HG03159 (cell line): ENCODE results near the gene PCDHGA2.
"Not testable (repeated sequence)": the region's sequence is repeated elsewhere in the genome, so short reads cannot be mapped to it uniquely, and the experiment has no call there.

Experiments used
- ATAC-seq: cut with Tn5 transposase; IDR thresholded peaks from one replicate; pipeline ENCODE4 v1.9.1; 2021; ENCODE audit warnings: mild to moderate bottlenecking, moderate library complexity; ENCODE audit not compliant: unreplicated experiment

PCDHGA2 gene

DNA sequence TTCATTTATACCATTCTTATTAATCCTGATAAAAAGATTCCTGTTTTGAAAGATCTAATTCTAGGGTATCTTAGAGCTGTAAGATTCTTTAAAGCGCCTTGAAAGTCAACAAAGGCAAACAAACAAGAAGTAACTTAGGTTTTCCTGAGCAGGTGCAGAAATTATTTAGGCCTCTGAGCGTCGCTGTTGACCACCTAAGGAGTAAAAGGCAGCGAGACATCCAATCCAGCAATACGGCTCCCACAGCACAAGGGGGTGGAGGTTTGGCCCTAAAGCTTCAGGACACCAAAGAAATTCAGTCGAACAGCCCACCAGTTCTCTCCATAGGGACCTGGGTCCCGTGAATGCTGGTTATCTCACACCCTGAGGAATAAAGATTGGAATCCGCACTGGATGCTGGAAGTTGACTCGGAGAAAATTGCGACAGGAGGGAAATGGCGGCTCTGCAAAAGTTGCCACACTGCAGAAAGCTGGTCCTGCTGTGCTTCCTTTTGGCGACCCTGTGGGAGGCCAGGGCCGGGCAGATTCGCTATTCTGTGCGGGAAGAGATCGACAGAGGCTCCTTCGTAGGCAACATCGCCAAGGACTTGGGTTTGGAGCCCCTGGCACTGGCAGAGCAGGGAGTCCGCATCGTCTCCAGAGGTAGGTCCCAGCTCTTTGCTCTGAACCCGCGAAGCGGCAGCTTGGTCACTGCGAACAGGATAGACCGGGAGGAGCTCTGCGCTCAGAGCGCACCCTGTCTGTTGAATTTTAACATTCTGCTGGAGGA is at the start of gene PCDHGA2:
PCDHGA2 (plus strand) TSS at position 223 of the 769 bp plus-strand sequence.
- ATAC-seq, result no peak

DNA sequence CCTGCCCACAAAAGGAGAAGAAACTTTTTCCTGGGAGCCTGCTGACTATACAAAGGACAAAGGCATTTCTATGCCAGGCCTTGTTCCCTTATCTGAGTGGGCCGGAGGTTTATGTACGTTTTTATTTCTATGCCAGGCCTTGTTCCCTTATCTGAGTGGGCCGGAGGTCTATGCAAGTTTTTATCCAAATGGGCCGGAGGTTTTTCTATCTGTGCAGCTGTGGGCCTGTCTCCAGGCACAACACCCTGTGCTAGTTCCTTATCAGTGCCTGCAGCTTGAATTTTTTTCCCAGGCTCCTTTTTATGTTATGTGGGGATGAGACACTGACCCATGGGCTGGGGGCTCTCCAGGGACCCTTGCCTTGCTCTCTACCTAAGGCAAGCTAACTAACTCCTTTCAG is 40.2 kb upstream of the PCDHGA2 start:
- no peak for ATAC-seq

DNA sequence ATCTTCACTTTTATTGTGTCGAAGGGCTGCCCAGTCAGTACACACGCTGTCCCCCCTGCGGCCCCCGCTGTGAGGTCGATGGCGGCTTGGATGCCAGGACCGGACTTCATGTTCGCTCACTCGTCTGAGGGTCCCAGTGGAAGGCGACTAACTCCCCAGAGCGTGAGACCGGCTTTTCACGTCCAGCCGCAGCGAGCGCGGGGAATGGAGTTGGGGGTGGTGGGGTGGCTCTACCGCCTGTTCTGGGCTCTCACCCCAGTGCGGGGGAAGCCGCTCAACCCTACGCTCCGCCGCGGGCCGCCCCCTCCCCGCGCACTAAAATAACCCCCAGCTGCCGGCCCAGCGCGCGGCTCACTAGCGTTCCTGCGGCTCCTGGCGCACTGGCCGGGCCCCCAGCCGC is 34.8 kb upstream of the PCDHGA2 start, which contains the start of gene SLC25A2:
SLC25A2 (minus strand) TSS at position 294 of the 400 bp plus-strand sequence; CDS start at position 110, 184 bp downstream.
- no peak for ATAC-seq

DNA sequence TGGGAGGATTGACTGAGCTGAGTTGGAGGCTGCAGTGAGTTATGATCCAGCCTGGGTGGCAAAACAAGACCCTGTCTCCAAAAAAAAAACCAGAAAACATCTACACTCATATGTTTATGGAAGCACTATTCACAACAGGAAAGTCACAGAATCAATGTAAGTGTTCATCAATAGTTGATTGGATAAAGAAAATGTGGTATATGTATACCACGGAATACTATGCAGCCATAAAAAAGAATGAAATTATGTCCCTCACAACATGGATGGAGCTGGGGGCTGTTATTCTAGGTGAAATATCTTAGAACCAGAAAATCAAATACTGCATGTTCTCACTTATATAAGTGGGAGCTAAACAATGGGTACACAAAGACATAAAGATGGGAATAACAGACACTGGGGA is 31.9 kb upstream of the PCDHGA2 start:
- ATAC-seq, result no peak

DNA sequence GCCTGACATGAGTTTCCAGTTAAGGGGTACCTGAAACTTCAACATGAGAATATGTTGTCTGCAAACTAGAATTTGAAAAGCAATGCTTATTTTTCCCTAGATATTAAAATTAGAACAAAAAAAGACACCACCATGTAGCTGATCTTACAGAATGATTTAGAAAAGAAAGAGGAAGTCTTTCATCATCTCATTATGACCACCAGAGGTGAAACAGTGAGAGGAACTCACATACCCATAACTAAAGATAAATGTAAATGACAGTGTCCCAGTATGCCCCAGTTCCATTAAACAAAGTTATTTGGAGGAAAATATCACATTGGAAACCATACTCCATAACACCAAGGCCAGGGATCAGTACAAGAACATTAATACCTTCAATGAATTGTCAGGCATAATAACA is 24.8 kb upstream of the PCDHGA2 start:
- ATAC-seq, result no peak

DNA sequence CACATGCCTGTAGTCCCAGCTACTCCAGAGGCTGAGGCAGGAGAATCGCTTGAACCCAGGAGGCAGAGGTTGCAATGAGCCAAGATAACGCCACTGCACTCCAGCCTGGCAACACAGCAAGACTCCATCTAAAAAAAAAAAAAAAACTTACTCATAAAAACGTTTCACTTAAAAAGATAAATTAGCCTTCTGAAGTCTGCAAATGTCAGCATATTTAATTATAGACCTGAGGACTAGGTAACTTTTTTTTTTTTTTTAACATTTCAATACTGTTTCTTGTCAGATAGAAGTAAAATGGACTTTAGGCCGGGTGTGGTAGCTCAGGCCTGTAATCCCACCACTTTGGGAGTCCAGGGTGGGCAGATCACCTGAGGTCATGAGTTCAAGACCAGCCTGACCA is 21.6 kb upstream of the PCDHGA2 start:
- not testable (repeated sequence) for ATAC-seq

DNA sequence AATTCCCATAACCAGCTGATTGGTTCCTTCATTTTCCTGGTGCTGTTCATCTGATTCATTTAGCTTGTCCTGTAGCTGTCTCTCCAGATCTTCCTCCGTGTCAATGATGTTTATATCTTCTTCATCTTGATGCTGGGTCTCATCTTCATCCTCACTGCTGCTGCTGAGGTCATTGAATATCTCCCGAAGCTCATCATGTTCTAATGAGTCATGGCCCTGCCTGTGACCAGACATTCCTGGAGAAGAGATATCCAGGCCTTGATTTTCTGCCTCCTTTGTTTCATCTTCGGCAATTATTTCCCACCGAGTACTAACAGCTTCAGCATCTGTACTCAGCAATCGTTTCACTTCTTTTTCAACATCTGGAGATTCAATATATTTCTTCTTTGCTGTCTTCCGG is 19.4 kb upstream of the PCDHGA2 start:
- no peak for ATAC-seq

DNA sequence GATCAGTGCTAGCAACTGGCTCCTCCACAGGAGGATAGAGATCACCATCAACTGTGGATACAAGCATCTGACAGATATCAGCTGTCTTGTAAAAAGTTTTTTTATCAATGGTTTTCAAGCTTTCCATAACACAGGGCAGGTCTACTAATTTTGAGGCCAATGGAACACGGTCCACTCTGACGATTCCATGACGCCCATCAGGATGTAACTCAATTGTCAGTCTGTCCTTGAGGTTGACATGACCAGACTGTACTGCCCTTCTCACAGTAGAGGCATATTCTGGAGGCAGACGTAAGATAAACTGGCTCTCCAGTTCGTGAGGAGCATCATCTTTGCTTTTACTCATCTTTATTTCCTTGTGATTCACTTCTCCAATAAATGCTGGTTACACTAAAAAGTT is 18.9 kb upstream of the PCDHGA2 start:
- ATAC-seq, result no peak

DNA sequence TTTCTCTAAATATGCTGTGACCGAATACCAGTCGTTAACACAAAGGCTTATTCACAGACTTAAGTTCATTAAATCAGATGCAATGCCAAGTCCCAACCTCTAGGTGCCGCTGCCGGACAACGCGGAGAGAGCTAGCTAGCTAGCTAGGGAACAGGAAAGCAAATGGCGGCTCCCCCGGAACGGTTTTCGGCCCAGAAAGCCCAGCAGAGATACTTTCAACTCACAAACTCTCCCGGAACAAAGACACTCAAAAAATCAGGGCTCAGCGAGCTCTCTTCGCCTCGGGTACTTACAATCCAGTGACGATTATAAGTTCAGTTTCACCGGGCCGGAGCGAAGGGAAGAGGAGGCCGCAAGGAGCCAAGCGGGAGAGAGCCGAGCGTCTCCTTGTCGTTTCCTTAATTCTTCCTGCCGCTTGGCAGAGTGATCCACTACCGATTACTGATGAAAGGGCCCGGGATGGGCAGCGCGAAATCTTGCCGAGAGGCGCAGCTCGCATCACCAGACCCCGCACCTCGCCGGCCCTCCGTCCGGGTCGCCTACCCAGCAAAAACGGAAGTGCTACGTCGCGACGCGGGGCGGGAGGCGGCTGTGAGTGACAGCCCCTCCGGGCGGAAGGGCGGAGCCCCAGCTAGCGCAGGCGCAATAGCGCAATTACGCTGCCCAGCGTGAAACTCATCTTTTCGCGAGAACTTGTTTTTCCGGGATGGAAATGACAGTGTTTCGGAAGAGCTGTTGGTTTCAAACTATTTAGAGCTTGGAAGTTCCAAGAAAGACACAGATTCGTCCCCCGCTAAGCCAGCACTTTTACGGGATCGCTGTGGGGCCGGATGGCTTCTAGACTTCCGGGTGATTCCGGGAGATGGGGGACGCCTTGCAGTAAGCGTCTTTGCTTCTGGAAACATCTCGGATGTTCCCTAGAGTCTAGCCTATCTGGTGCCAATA is 18.1 kb upstream of the PCDHGA2 start, which contains the start of gene TAF7:
TAF7 (minus strand) TSS at position 560 of the 945 bp plus-strand sequence. CDS start 740 bp downstream, outside the sequence.
- peak; percentile 91 for ATAC-seq

DNA sequence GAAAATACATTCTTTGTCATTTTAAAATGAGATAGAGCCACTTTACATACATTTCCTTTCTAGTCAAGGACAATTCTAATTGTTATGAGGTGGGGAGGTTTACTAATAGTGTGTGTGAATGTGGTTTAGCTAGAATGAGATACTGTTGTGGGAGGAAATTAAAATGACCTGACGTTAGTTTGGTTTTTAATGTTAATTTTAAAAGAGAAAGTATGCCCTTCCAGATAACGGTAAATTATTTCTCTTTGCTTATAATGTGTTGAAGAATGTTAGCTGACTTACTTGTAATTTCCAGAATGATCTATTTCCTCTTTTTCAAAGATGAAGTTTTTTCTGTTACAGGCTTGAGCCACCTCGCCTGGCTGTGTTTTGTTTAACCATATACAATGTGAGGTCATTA is 16.3 kb upstream of the PCDHGA2 start:
- no peak for ATAC-seq

DNA sequence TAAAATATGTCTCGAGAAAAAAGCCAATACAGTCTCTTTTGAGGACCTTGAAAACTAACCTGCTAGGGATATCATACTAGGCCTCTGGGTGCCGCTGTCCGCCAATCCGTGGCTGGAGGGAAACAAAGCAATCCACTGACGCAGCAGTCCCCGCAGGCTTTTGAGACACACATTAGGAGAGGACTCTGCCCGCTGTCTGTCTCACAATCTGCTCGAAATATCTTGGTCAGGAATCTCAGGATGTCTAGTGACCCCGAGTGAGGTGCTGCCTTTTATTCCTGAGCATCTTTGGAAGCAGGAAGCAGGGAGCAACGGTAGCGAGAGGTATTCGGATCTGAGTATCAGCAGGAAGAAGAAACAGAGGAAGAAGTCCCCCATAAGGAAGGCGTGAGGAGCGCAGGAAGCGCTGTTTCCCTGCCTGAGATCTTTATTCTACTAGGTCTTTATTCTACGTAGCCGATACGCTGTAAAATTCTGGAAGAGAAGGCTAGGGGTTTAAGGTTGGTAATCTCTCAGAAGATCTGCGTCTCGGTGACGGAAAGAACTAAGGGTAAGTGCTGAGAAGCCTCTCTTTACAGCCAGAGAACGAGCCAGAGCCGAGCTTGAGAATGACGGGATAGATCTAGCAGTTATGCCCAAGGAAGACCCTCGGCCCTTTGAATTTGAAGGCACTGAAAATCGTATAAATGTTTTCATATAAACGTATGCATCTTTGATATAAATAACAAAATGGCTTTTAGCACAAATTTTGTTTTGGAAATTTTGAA is 12.3 kb upstream of the PCDHGA2 start:
- peak; percentile 62 for ATAC-seq

DNA sequence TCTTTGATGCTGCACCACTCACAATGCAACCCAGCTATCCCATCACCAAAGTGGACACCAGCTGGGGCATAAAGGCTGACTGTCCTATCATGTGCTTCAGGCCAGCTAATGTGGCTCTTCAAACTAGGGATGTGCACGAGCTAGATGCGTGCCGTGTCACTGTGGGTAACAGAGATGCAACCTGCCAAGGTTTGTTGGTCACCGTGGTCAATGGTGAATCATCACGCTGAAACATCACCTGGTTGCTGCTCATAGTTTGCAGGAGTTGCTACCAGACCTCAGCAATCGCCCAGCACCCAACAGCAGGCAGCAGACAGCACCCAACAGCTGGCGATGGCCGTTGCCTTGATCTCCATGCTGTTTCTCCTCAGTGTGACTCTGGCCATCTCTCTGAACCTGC is 10.3 kb upstream of the PCDHGA2 start:
- no peak for ATAC-seq

DNA sequence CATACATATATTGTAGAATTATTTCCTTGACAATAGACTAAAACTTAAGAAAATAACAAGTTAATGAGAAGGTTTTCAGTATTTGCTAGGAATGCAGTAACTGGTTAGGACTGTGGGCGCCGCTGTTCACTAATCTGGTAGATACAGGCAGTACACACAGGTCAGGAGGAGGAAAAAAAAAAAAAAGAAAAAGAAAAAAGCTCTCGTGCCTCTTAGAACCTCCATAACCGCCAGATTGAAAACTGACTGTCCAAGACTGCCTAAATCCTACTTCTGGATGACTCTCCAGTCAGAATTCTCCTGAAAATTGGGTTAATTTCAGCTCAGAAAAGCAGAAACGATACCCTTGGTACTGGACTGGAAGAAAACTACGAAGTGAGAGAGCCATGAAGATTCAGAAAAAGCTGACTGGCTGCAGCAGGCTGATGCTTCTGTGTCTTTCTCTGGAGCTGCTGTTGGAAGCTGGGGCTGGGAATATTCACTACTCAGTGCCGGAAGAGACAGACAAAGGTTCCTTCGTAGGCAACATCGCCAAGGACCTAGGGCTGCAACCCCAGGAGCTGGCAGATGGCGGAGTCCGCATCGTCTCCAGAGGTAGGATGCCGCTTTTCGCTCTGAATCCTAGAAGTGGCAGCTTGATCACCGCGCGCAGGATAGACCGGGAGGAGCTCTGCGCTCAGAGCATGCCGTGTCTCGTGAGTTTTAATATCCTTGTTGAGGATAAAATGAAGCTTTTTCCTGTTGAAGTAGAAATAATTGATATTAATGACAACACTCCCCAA is 8.1 kb upstream of the PCDHGA2 start, which contains the start of gene PCDHGA1:
PCDHGA1 (plus strand) TSS at position 216 of the 782 bp plus-strand sequence.
- ATAC-seq, result peak; percentile 56

DNA sequence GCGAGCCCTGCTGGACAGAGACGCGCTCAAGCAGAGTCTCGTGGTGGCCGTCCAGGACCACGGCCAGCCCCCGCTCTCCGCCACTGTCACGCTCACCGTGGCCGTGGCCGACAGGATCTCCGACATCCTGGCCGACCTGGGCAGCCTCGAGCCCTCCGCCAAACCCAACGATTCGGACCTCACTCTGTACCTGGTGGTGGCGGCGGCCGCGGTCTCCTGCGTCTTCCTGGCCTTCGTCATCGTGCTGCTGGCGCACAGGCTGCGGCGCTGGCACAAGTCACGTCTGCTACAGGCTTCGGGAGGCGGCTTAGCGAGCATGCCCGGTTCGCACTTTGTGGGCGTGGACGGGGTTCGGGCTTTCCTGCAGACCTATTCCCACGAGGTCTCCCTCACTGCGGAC is 6.0 kb upstream of the PCDHGA2 start:
- not testable (repeated sequence) for ATAC-seq

DNA sequence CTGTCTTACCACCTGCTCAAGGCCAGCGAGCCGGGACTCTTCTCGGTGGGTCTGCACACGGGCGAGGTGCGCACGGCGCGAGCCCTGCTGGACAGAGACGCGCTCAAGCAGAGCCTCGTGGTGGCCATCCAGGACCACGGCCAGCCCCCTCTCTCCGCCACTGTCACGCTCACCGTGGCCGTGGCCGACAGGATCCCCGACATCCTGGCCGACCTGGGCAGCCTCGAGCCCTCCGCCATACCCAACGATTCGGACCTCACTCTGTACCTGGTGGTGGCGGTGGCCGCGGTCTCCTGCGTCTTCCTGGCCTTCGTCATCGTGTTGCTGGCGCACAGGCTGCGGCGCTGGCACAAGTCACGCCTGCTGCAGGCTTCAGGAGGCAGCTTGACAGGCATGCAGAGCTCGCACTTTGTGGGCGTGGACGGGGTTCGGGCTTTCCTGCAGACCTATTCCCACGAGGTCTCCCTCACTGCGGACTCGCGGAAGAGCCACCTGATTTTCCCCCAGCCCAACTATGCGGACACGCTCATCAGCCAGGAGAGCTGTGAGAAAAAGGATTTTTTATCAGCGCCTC is 2.3 kb downstream of the PCDHGA2 start:
- ATAC-seq, result not testable (repeated sequence)

DNA sequence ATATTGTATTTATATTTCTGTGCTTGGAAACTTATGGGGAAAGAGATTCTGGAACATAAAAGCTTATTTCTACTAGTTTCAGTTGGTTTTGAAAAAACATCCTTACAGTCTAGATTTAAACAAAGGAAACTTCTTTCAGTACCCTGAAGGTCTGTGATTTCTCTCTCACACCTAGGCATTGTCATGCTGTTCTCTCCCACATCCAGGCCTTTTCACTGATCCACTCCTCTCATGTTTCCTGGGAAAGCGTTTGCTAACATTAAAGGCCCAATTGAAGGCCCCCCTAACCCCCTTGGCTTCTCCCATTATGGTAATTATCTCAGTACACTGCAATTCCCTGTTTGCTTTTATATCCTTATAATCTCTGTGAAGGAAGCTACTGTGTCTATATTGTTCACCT is 4.2 kb downstream of the PCDHGA2 start:
- ATAC-seq, result no peak

DNA sequence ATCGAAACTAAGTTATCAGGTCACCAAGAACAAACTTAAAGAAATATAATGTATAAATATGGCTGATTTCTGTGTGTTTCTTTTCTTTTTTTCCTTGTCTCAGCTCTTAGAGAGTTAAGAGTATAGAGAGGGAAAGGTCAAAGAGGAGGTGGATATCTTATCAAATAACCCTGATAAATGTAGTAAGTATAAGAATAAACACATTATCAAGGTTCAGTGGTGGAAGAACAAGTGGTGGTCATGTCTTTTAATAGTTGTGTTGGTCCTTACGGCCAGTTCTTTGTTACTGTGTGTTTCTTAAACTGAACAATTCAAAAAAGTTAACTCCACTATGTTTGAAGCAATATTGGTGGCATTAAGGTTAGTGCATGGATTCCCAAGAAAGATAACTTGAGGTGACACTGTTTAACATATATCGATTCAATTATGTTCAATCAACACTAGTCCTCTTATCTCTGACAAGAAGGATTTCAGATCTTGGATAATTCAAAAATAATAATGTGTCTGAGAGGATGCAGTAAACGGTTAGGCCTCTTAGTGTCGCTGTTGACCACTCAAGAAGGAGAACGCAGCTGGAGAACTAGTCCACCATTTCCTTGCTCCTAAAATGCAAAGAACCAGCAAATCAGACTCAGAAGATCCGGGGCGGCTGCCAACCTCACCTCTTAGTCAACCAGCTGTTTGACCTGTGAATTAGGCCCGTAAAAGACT is 4.8 kb downstream of the PCDHGA2 start, which contains the start of gene PCDHGA3:
PCDHGA3 (plus strand) TSS at position 588 of the 711 bp plus-strand sequence. CDS start 205 bp downstream, outside the sequence.
- ATAC-seq, result no peak

DNA sequence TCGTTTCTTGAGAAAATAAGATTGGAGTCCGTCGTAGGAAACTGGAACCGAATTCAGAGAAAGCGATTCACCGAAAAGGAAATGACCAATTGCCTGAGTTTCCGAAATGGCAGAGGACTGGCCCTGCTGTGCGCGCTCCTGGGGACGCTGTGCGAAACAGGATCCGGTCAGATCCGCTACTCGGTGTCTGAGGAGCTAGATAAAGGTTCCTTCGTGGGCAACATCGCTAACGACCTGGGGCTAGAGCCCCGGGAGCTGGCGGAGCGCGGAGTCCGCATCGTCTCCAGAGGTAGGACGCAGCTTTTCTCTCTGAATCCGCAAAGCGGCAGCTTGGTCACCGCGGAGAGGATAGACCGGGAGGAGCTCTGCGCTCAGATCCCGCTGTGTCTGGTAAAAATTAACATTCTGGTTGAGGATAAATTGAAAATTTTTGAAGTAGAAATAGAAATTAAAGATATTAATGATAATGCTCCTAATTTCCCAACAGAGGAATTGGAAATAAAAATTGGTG is 5.4 kb downstream of the PCDHGA2 start:
- ATAC-seq, result no peak

DNA sequence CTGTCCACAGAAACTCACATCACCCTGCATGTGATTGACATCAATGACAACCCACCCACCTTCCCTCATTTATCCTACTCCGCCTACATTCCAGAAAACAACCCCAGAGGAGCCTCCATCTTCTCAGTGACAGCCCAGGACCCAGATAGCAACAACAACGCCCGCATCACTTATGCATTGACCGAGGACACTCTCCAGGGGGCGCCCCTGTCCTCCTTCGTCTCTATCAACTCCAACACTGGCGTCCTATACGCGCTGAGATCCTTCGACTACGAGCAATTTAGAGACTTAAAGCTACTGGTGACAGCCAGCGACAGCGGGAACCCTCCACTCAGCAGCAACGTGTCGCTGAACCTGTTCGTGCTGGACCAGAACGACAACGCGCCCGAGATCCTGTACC is 6.8 kb downstream of the PCDHGA2 start:
- no peak for ATAC-seq
